Stimulated activated CD8-positive, alpha-beta memory T cell treated with anti-CD3 and anti-CD28 coated beads, Interleukin-4, amount 100 ng/mL, for 4 hours (primary cell): ENCODE data around the gene CABCOCO1.

Source experiments
- DNase-seq, 2 donors: peaks; one replicate each; pipeline ENCODE4 v3.0.0-alpha.2; 2020; ENCODE audit warnings: low read depth in 2 of 2, low spot score in 1 of 2

CABCOCO1 gene

GRCh38 chr10:61662794-61663259 is at the start of gene CABCOCO1:
CABCOCO1 (plus strand) TSS chr10:61662929; CDS start chr10:61662973, 44 bp downstream.
- DNase-seq = no peak

- DNase-seq = no peak
Observed at GRCh38 chr10:61613665-61614064, 49.1 kb upstream of the CABCOCO1 start.

- DNase-seq = no peak
Observed at GRCh38 chr10:61616611-61617010, 46.1 kb upstream of the CABCOCO1 start.

GRCh38 chr10:61617180-61617579 is 45.5 kb upstream of the CABCOCO1 start:
- no peak for DNase-seq

GRCh38 chr10:61617586-61617985 is 45.1 kb upstream of the CABCOCO1 start:
- DNase-seq = no peak

- DNase-seq = no peak
Observed at GRCh38 chr10:61618388-61618961, 44.3 kb upstream of the CABCOCO1 start.

- no peak for DNase-seq
Observed at GRCh38 chr10:61620506-61620905, 42.2 kb upstream of the CABCOCO1 start.

GRCh38 chr10:61621605-61622051 is 41.1 kb upstream of the CABCOCO1 start:
- DNase-seq = no peak

GRCh38 chr10:61623161-61623560 is 39.6 kb upstream of the CABCOCO1 start:
- no peak for DNase-seq

GRCh38 chr10:61626209-61626608 is 36.5 kb upstream of the CABCOCO1 start:
- no peak for DNase-seq

- no peak for DNase-seq
Observed at GRCh38 chr10:61627266-61627665, 35.5 kb upstream of the CABCOCO1 start.

- no peak for DNase-seq
Observed at GRCh38 chr10:61628151-61628874, 34.4 kb upstream of the CABCOCO1 start.

- no peak for DNase-seq
Observed at GRCh38 chr10:61628875-61629513, 33.7 kb upstream of the CABCOCO1 start.

GRCh38 chr10:61629576-61629975 is 33.2 kb upstream of the CABCOCO1 start:
- no peak for DNase-seq

- no peak for DNase-seq
Observed at GRCh38 chr10:61632057-61632670, 30.6 kb upstream of the CABCOCO1 start.

- DNase-seq = no peak
Observed at GRCh38 chr10:61633665-61634064, 29.1 kb upstream of the CABCOCO1 start.

- no peak for DNase-seq
Observed at GRCh38 chr10:61634746-61635145, 28.0 kb upstream of the CABCOCO1 start.

GRCh38 chr10:61635471-61635870 is 27.3 kb upstream of the CABCOCO1 start:
- no peak for DNase-seq

GRCh38 chr10:61635932-61636331 is 26.8 kb upstream of the CABCOCO1 start:
- no peak for DNase-seq

- no peak for DNase-seq
Observed at GRCh38 chr10:61639952-61640351, 22.8 kb upstream of the CABCOCO1 start.

- no peak for DNase-seq
Observed at GRCh38 chr10:61640856-61641255, 21.9 kb upstream of the CABCOCO1 start.

- no peak for DNase-seq
Observed at GRCh38 chr10:61642150-61642571, 20.6 kb upstream of the CABCOCO1 start.
